HG02623 (cell line): ENCODE measurements around the gene POLR3A.

ENCODE experiments used
- ATAC-seq: cut with Tn5 transposase; IDR thresholded peaks from one replicate; pipeline ENCODE4 v1.9.1; 2021; ENCODE audit warnings: moderate library complexity; ENCODE audit not compliant: unreplicated experiment

The POLR3A gene

DNA sequence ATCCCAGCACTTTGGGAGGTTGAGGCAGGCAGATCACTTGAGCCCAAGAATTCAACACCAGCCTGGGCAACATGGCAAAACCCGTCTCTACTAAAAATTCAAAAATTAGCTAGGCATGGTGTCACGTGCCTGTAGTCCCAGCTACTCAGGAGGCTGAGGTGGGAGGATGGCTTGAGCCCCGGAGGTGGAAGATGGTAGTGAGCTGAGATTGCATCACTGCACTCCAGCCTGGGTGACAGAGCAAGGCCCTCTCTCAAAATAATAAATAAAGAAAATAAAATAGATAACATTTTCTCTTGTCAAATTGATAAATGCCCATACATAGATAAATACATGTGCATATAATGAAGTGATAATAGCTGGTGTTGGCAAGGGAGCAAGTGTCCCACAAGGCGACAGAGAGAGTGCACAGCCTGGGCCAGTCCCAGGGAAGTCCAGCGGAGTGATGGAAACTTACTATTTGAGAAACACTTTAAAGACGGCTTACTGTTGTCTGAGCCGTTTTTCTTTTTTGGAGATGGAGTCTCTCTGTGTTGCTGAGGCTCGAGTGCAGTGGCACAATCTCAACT lies 69.3 kb downstream of the POLR3A start:
- no peak for ATAC-seq

GRCh38 chr10:77959384-77959783 lies 69.9 kb downstream of the POLR3A start:
- no peak for ATAC-seq

DNA sequence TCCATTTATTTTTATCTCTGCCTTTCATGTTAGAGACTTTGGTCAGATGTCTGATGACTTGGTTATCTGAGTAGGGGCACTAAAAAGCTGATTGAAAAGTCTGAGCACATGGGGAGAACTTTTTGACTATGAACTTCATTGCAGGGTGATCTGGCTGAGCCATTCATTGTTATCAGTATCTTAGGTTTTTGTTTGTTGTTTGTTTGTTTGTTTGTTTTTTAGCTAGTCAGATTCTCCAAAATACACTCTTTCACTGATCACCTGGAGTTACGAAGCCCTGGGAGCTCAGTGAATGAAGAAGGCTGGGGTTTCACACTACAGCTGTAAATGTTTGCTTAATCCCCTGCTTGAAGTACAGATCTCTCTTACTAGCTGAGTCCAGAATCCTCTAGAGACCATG lies 74.2 kb downstream of the POLR3A start:
- ATAC-seq = no peak

DNA sequence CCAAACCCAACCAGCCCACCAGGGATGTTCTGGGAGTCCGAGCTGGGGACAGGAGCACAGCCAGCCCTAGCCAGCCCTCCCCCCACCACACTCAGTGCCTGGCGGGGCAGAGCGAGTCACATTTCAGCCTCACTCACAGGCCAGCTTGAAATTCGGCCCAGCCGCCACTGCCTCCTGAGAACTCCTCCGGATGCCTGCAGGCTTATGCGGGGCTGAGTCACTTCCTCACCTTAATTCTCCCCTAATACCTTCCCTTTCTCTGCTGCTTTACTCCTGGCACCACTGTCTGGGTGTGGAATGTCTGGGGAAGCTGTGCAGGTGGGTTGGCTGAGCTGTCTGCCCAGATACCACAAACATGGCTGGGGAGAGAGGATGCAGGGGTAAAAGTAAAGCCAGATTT lies 80.1 kb downstream of the POLR3A start:
- no peak for ATAC-seq

GRCh38 chr10:77946084-77946483 lies 83.2 kb downstream of the POLR3A start:
- ATAC-seq = no peak

- ATAC-seq = no peak
These were observed 84.8 kb downstream of the POLR3A start for GRCh38 chr10:77944519-77944918.

DNA sequence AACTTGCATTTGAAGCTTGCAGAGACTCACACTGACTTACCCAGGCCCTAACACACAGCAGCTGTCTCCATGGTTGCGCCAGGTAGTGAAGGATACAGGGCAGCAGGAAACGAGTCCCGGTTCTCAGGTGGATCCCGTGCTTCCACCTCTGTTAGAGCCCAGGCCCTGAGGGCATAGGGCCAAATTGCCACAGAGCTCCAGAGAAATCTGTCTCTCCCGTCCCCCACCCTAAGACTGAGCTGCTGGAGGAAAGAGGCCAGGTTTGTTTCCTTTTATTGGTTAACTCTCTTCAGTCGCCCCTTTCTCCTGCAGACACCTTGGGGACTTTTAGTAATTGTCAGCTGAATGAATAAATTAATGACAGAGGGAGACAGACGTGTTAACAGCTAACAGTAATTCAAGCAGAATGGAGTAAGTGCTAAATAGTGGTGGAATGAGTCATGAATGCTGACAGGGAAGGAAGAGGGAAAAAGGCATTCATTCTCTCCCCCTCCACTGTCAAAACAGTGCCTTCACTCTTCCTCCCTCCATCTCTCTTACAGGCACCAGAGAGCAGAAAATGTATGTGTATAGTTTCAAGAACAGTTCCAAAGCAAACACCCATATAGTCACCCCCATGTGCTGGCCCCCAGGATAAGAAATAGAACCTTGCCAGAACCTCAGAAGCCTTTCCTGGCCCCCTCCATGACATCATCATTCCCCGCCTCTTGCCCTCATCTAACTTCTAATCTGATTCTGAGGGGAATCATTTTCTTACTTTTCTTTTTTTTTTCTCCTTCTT lies 86.0 kb downstream of the POLR3A start:
- ATAC-seq = no peak

GRCh38 chr10:77941790-77942189 lies 87.5 kb downstream of the POLR3A start:
- ATAC-seq = no peak

DNA sequence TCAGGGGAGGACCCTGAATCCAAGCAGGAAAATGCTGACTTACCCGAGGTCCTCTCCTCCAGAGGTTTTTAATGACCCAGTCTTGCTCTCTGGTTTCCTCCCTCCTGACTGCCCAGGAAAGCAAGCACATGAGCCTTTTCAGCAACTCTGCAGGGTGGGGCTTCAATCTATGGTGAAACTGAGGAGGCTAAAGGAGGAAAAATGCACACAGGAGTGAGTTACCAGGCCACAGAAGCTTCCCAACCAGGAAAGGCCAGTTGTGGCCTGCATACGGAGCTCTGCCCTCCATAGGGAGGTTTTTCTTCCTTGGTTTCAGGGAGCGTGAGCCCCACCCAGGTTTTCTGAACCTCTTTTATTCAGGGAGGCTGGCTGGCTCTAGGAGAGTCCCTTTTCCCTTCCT lies 88.7 kb downstream of the POLR3A start:
- no peak for ATAC-seq

DNA sequence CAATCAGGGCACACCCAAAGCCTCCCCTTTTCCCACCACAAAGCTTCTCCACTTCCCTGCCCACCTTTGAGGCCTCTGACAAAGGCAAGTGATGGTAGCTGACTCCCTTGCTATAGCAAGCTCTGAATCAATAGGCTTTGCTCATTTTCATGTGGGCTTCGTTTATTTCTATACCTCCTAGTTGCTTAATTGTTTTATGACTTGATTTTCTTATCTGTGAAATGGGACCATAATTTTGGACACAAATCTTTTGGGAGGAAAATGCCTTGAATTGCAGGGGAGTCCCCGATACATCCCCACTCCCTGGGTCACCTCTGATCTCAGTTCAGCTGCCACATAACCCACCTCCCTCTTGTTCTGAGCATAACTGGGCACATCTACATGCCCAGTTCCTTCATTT lies 89.1 kb downstream of the POLR3A start:
- ATAC-seq = no peak

DNA sequence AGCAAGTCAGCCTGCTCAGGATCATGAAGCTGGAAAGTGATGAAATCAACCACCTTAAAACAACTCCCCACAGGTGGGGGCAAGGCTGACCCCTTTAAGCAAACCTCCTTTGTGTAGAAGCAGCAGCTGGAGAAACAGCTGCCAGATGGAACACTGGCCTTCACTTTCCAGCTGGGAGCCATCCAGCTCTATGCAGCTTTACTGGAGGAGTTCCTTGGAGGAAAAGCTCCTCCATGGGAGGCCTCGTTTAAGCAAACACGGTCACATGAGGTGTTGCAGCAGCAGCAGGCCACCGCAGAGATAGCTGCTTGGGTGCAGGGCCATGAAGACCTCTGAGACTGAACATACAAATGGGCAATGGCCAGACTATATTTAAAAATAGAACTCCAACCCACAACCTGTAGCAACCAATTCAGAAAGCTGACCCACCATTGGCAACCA lies 89.7 kb downstream of the POLR3A start:
- no peak for ATAC-seq

DNA sequence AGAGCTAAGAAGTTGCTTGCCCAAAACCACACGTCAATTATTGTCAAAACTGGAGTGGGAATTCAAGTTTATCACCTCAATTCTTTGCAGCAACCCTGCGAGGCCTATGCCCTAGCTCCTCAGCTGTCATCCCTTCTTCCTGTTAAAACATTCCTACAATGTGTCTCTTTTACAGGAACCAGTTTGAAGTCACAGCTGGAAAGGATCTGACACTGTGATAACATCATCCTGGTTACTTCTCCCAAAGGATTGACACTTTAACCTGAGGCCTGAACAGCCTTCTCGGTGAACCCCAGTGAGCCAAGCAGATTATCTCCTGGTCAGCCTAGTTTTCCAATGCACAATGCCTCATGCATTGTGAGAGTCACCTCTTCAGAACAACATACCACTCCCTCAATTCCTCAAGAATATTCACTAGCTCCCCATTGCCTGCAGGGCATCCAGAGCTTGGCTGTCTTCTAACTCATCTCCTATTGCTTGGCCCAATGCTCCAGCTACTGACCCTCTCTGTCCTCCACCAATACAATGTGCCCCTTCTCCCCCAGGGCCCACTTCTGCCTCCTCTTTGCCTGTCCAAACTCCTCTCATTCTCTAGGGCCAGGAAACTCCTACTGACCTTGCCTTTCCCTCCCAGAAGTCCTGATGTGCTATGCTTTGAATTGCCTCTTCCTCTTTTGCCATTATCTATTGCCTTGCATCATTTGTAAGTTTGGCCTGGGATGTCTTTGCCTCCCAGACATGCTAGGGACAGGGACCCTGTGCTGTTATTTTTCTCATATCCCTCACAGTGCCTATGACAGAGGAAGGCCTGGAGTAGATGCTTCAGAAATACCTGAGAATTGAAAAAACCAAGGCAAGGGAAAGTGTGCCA lies 92.4 kb downstream of the POLR3A start:
- ATAC-seq = no peak

GRCh38 chr10:77932016-77932715 lies 97.1 kb downstream of the POLR3A start:
- ATAC-seq = no peak

- no peak for ATAC-seq
These were observed 101.7 kb downstream of the POLR3A start for GRCh38 chr10:77927402-77928246.

GRCh38 chr10:77926566-77927401 lies 102.5 kb downstream of the POLR3A start, which contains the start of gene DLG5:
Gene DLG5, minus strand, starts transcription at chr10:77926755. Its CDS starts 235 bp downstream, at chr10:77926520.
- peak; percentile 47 for ATAC-seq

GRCh38 chr10:77925795-77926565 lies 103.3 kb downstream of the POLR3A start:
- peak; percentile 48 for ATAC-seq

DNA sequence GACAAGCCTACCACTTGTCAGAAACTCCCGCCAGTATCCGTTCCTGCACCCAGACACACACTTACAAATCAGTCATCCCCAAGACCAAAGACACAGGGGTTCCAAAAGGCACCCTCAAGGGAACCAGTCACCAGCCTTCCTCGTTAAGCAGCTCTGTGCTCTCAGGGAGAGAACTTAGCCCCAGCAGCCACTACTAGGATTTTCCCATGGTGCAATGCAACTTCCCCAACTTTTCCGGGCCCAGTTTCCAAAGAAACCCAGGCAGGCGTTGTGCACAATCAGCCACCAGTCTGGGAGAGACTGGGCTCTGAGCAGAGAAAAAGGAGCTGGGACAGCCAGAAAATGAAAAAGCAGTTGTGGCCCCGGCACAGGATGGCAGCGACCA lies 103.9 kb downstream of the POLR3A start:
- no peak for ATAC-seq

DNA sequence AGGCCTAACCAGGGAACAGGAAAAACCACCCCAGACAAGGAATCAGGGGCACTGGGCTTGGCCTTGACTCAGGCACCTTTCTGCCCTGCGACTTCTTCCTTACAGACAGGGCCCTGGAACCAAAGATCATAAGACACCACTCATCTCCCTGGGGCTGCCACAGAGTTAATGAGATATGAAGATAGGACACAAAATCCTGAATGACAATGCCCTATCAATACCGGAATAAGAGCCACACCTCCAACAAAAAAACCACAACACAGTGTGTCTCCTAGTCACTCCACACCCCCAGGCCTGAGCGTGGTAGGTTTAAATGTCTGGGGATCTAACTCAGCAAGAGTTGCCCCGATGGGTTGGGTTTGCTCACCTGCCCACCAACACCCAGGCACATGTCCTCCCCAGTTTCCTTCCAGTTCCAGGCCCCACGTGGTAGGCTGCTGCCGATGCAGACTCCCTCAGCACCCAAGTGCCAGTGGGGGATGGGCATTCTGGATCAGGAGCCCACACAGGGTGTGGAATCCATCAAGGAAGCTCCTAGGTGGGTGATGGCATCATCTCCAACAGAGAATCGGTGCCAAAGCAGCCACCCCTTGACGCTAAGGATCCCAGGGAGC lies 106.6 kb downstream of the POLR3A start:
- ATAC-seq = no peak
